ENCODE measurements around the gene TENM4. TPM values are rescaled to one million over a fixed set of nuclear protein-coding genes. Genes with fewer than 3 reads are reported as not detected.

TENM4 gene
- total RNA-seq, 1 experiment from 2014 or later, result 9.9 TPM

- CTCF ChIA-PET, result interaction anchor here (0.6 to 2.6 kb wide), 5 partner anchors 12 to 530 kb away, joined by 3 to 13 read pairs (median 3); no protein-coding TSS in a partner anchor
- Mint-ChIP-seq H3K27ac (ENCODE audit: low read depth, unreplicated experiment) (peak overlapping the region; percentile 62), H3K4me1 (ENCODE audit: insufficient read depth, unreplicated experiment) (peaks cover 28% of the 10 kb centered on the region), H3K27me3 (ENCODE audit: insufficient read depth, unreplicated experiment) (no peaks in the 10 kb centered on the region), H3K36me3 (ENCODE audit: insufficient read depth, unreplicated experiment) (no peaks in the 10 kb centered on the region), H3K4me3 (ENCODE audit: unreplicated experiment) (peak overlapping the region; percentile 60), H3K9me3 (ENCODE audit: unreplicated experiment) (no peaks in the 10 kb centered on the region)
- BruUV-seq (replicated peaks), result no TSS peak
- POLR2A ChIA-PET, result interaction anchor here (0.5 to 1.4 kb wide), 7 partner anchors 9 to 1740 kb away, joined by 3 to 5 read pairs (median 3); no protein-coding TSS in a partner anchor
- intact Hi-C loops (cut with micrococcal nuclease), result no loop called here
- TF ChIP-seq CTCF (IDR thresholded peaks at IDR 0.05; ENCODE audit: unreplicated experiment), result no peak
- DNase-seq (ENCODE audit: unreplicated experiment), result peak; percentile 45
These were observed 267.2 kb downstream of the TENM4 start for GRCh38 chr11:79173615-79174014.

- ChIA-PET POLR2A (interaction anchor here (1.8 kb wide), 1 partner anchor 9 kb away, joined by 4 read pairs; no protein-coding TSS in a partner anchor), CTCF (interaction anchor here (0.5 to 1.5 kb wide), 2 partner anchors 70 to 209 kb away, joined by 4 read pairs; no protein-coding TSS in a partner anchor)
- BruUV-seq (replicated peaks), result no TSS peak
These were observed 270.5 kb downstream of the TENM4 start for GRCh38 chr11:79170321-79170720.

GRCh38 chr11:79168530-79169110, 272.2 kb downstream of the TENM4 start:
- no TSS peak for BruUV-seq (replicated peaks)
- H3K27ac Mint-ChIP-seq (ENCODE audit: low read depth, unreplicated experiment), result no peak overlapping the region
- H3K4me3 Mint-ChIP-seq (ENCODE audit: unreplicated experiment), result no peak overlapping the region
- H3K4me1 Mint-ChIP-seq (ENCODE audit: insufficient read depth, unreplicated experiment), result peaks cover 27% of the 10 kb centered on the region
- TF ChIP-seq CTCF (IDR thresholded peaks at IDR 0.05; ENCODE audit: unreplicated experiment), result no peak
- H3K9me3 Mint-ChIP-seq (ENCODE audit: unreplicated experiment), result no peaks in the 10 kb centered on the region
- H3K27me3 Mint-ChIP-seq (ENCODE audit: insufficient read depth, unreplicated experiment), result no peaks in the 10 kb centered on the region
- intact Hi-C loops (cut with micrococcal nuclease), result no loop called here
- no peaks in the 10 kb centered on the region for H3K36me3 Mint-ChIP-seq (ENCODE audit: insufficient read depth, unreplicated experiment)
- POLR2A ChIA-PET, result interaction anchor here (0.6 to 1.8 kb wide), 7 partner anchors 9 to 366 kb away, joined by 3 to 10 read pairs (median 4); no protein-coding TSS in a partner anchor
- DNase-seq (ENCODE audit: unreplicated experiment), result peak; percentile 63
- CTCF ChIA-PET, result interaction anchor here (0.6 to 2.6 kb wide), 6 partner anchors 9 to 523 kb away, joined by 3 to 9 read pairs (median 4); no protein-coding TSS in a partner anchor

More at GRCh38 chr11:79170321-79170720, 270.5 kb downstream of the TENM4 start:
- no peak for TF ChIP-seq CTCF (IDR thresholded peaks at IDR 0.05; ENCODE audit: unreplicated experiment)
- intact Hi-C loops (cut with micrococcal nuclease), result no loop called here
- Mint-ChIP-seq H3K36me3 (ENCODE audit: insufficient read depth, unreplicated experiment) (no peaks in the 10 kb centered on the region), H3K27ac (ENCODE audit: low read depth, unreplicated experiment) (no peak overlapping the region), H3K4me1 (ENCODE audit: insufficient read depth, unreplicated experiment) (peaks cover 42% of the 10 kb centered on the region), H3K4me3 (ENCODE audit: unreplicated experiment) (no peak overlapping the region), H3K9me3 (ENCODE audit: unreplicated experiment) (no peaks in the 10 kb centered on the region), H3K27me3 (ENCODE audit: insufficient read depth, unreplicated experiment) (no peaks in the 10 kb centered on the region)
- DNase-seq (ENCODE audit: unreplicated experiment), result no peak

GRCh38 chr11:79167510-79168188, 273.2 kb downstream of the TENM4 start:
- POLR2A ChIA-PET, result interaction anchor here (0.6 to 1.4 kb wide), 4 partner anchors 8 to 365 kb away, joined by 3 to 10 read pairs (median 4); no protein-coding TSS in a partner anchor
- intact Hi-C loops (cut with micrococcal nuclease), result no loop called here
- Mint-ChIP-seq H3K27ac (ENCODE audit: low read depth, unreplicated experiment) (no peak overlapping the region), H3K4me1 (ENCODE audit: insufficient read depth, unreplicated experiment) (peaks cover 24% of the 10 kb centered on the region), H3K4me3 (ENCODE audit: unreplicated experiment) (no peak overlapping the region), H3K27me3 (ENCODE audit: insufficient read depth, unreplicated experiment) (no peaks in the 10 kb centered on the region), H3K9me3 (ENCODE audit: unreplicated experiment) (no peaks in the 10 kb centered on the region), H3K36me3 (ENCODE audit: insufficient read depth, unreplicated experiment) (no peaks in the 10 kb centered on the region)
- no TSS peak for BruUV-seq (replicated peaks)
- no peak for DNase-seq (ENCODE audit: unreplicated experiment)
- no peak for TF ChIP-seq CTCF (IDR thresholded peaks at IDR 0.05; ENCODE audit: unreplicated experiment)
- CTCF ChIA-PET, result interaction anchor here (0.6 to 2.6 kb wide), 4 partner anchors 8 to 1146 kb away, joined by 3 to 9 read pairs (median 6); no protein-coding TSS in a partner anchor

All from MCF 10A (cell line).